A549 (cell line): ENCODE measurements around the gene SYCP1. TPM values are rescaled to one million over a fixed set of nuclear protein-coding genes. Genes with fewer than 3 reads are reported as not detected.
A peak's percentile ranks its signal among the peaks of the same experiment; 100 is the strongest.
"Not testable (repeated sequence)": the region's sequence is repeated elsewhere in the genome, so short reads cannot be mapped to it uniquely, and the experiment has no call there.

Experiments used
- ATAC-seq, 2 experiments: fragments of 200-7000 bp in 1 of 2; fragments of >200 bp in 1 of 2; cut with Nextera tagmentation in 1 of 2; cut with Tn5 transposase in 1 of 2; 3 replicates each; pipeline versions ENCODE4 v1.8.0 to v1.9.1; 2018 to 2020; ENCODE audit warnings: mild to moderate bottlenecking in 1 of 2, moderate library complexity in 1 of 2
- CTCF ChIA-PET: fragments of 300-600 bp; sonication (Branson Sonifier 250); formaldehyde crosslinking; extraction: SDS; loops from one replicate; lab custom pipeline; 2021; ENCODE audit warnings: antibody characterized with exemption, inconsistent platforms; lab: Yijun Ruan, JAX
- POLR2A ChIA-PET: fragments of 350-600 bp; formaldehyde crosslinking; extraction: SDS; loops from one replicate; lab custom pipeline; 2021; ENCODE audit warnings: antibody characterized with exemption, inconsistent platforms; lab: Yijun Ruan, JAX
- DNase-seq, 2 experiments: peaks; one replicate each; pipeline versions ENCODE4 v3.0.0 to v3.0.0-alpha.2; 2011 to 2016; ENCODE audit warnings: low read depth in 1 of 2, low spot score in 1 of 2
- FAIRE-seq: peaks from 2 replicates; lab custom pipeline; 2011; peaks lifted over from hg19 to GRCh38; lab: Jason Lieb, UNC
- H3K27ac ChIP-seq, 2 experiments: fragments of >200 bp; sonication (Bioruptor Twin); formaldehyde crosslinking; 3 replicates each; pipeline ENCODE4 v1.5.1; 2016 to 2017
- H3K4me1 ChIP-seq: fragments of >200 bp; sonication (Bioruptor Twin); formaldehyde crosslinking; 3 replicates; pipeline ENCODE4 v1.6.1; 2016
- H3K4me2 ChIP-seq: fragments of >200 bp; sonication (Bioruptor Twin); formaldehyde crosslinking; 3 replicates; pipeline ENCODE4 v1.6.1; 2016
- H3K4me3 ChIP-seq: fragments of >200 bp; sonication (Bioruptor Twin); formaldehyde crosslinking; 3 replicates; pipeline ENCODE4 v1.5.1; 2016
- H3K9me3 ChIP-seq: fragments of >200 bp; sonication (Bioruptor Twin); formaldehyde crosslinking; 3 replicates; pipeline ENCODE4 v1.6.1; 2016
- CBX8 ChIP-seq: fragments of 200-600 bp; sonication (generic); IDR thresholded peaks from 2 replicates; pipeline ENCODE4 v1.6.1; 2016
- CHD4 ChIP-seq: fragments of 200-600 bp; sonication (generic); IDR thresholded peaks from 2 replicates; pipeline ENCODE4 v1.6.1; 2016; ENCODE audit warnings: antibody characterized with exemption, mild to moderate bottlenecking, borderline replicate concordance
- EHMT2 ChIP-seq: fragments of 200-600 bp; sonication (generic); IDR thresholded peaks from 2 replicates; pipeline ENCODE4 v1.6.1; 2016; ENCODE audit warnings: antibody characterized with exemption, low read depth, mild to moderate bottlenecking, moderate library complexity
- HOXB13 ChIP-seq: fragments of 250-450 bp; sonication (Bioruptor Pico); IDR thresholded peaks from 2 replicates; pipeline ENCODE4 v1.5.0; 2020; ENCODE audit warnings: low read depth, mild to moderate bottlenecking, moderate library complexity
- MAFK ChIP-seq: fragments of 450-650 bp; IDR thresholded peaks from 2 replicates; pipeline ENCODE4 v1.6.1; 2014; ENCODE audit not compliant: partially characterized antibody
- MAZ ChIP-seq: fragments of 150-350 bp; IDR thresholded peaks from 2 replicates; pipeline ENCODE4 v1.6.1; 2014; ENCODE audit warnings: antibody characterized with exemption, low read depth, low read length, borderline replicate concordance
- RAD21 ChIP-seq, 2 experiments: fragments of >200 bp in 1 of 2; sonication (Bioruptor Twin) in 1 of 2; formaldehyde crosslinking in 1 of 2; IDR thresholded peaks in 1 of 2; conservative IDR thresholded peaks in 1 of 2; 2 replicates in 1 of 2; 3 replicates in 1 of 2; pipeline ENCODE4 v1.6.1; 2012 to 2018; ENCODE audit warnings: inconsistent platforms in 1 of 2
- RARB ChIP-seq: fragments of 250-450 bp; sonication (Bioruptor Pico); IDR thresholded peaks from 2 replicates; pipeline ENCODE4 v1.8.0; 2021; ENCODE audit warnings: mild to moderate bottlenecking, moderate library complexity
- RNF2 ChIP-seq: fragments of 200-600 bp; sonication (generic); IDR thresholded peaks from 2 replicates; pipeline ENCODE4 v1.6.1; 2016; ENCODE audit warnings: low read depth, mild to moderate bottlenecking, antibody characterized with exemption, moderate library complexity, borderline replicate concordance
- ZC3H11A ChIP-seq: fragments of 450-650 bp; IDR thresholded peaks from 2 replicates; pipeline ENCODE4 v1.6.1; 2014; ENCODE audit warnings: antibody characterized with exemption, mild to moderate bottlenecking
- ZNF302 ChIP-seq: fragments of 250-450 bp; sonication (Bioruptor Pico); IDR thresholded peaks from 2 replicates; pipeline ENCODE4 v1.9.0; 2021; ENCODE audit warnings: inconsistent platforms, mild to moderate bottlenecking, moderate library complexity
- WGBS: methylation state at CpG from one replicate; pipeline ENCODE4 v1.1.6; 2017; ENCODE audit errors: missing lambda C conversion rate; 5-methylcytosine and 5-hydroxymethylcytosine counted together
- polyA plus RNA-seq, 4 experiments: library from polyadenylated mRNA; depleted of rRNA in 3 of 4; stranded (reverse); fragments of >200 nt; fragmentation: RNase III in 1 of 4; extraction: RNeasy Plus Mini Kit Qiagen cat#74134 plus additional on column Dnase treatment in 1 of 4; gene quantifications; 2 replicates in 3 of 4; 3 replicates in 1 of 4; pipeline ENCODE4 v1.2.3, GENCODE V29; 2011 to 2017
- TF ChIP-seq, protein P1 (sequence below): IDR thresholded peaks from 2 replicates; pipeline ENCODE4 v1.6.1; 2012
- TF ChIP-seq, protein P2 (sequence below): fragments of 200-600 bp; sonication (generic); IDR thresholded peaks from 2 replicates; pipeline ENCODE4 v1.6.1; 2016; ENCODE audit warnings: antibody characterized with exemption, mild to moderate bottlenecking, moderate library complexity

The SYCP1 gene
- polyA plus RNA-seq, 2 of the 4 experiments (the other 2 are of a cell fraction): not detected

DNA sequence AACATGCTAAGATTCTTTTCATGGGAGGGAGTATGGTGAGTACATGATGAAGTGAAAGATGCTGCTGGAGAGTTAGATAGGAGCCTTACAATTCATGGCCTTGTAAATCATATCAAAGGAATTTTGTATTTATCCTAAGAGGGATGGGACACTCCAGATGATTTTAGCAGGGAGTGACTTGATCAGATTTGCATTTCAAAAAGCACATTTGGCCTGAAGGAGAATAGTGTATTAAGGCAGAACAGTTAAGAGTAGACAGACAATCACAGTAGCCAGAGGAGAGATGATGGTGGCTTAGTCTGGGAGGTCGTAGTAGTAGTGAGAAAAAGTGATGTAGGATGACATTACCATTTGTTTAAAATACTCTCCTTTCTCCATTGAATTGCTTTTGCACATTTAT, 48.8 kb downstream of the SYCP1 start (continued):
- TF ChIP-seq, protein P1, sequence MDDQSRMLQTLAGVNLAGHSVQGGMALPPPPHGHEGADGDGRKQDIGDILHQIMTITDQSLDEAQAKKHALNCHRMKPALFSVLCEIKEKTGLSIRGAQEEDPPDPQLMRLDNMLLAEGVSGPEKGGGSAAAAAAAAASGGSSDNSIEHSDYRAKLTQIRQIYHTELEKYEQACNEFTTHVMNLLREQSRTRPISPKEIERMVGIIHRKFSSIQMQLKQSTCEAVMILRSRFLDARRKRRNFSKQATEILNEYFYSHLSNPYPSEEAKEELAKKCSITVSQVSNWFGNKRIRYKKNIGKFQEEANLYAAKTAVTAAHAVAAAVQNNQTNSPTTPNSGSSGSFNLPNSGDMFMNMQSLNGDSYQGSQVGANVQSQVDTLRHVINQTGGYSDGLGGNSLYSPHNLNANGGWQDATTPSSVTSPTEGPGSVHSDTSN: no peak
- TF ChIP-seq, protein P2, sequence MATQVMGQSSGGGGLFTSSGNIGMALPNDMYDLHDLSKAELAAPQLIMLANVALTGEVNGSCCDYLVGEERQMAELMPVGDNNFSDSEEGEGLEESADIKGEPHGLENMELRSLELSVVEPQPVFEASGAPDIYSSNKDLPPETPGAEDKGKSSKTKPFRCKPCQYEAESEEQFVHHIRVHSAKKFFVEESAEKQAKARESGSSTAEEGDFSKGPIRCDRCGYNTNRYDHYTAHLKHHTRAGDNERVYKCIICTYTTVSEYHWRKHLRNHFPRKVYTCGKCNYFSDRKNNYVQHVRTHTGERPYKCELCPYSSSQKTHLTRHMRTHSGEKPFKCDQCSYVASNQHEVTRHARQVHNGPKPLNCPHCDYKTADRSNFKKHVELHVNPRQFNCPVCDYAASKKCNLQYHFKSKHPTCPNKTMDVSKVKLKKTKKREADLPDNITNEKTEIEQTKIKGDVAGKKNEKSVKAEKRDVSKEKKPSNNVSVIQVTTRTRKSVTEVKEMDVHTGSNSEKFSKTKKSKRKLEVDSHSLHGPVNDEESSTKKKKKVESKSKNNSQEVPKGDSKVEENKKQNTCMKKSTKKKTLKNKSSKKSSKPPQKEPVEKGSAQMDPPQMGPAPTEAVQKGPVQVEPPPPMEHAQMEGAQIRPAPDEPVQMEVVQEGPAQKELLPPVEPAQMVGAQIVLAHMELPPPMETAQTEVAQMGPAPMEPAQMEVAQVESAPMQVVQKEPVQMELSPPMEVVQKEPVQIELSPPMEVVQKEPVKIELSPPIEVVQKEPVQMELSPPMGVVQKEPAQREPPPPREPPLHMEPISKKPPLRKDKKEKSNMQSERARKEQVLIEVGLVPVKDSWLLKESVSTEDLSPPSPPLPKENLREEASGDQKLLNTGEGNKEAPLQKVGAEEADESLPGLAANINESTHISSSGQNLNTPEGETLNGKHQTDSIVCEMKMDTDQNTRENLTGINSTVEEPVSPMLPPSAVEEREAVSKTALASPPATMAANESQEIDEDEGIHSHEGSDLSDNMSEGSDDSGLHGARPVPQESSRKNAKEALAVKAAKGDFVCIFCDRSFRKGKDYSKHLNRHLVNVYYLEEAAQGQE: no peak
- no peak for TF ChIP-seq EHMT2

DNA sequence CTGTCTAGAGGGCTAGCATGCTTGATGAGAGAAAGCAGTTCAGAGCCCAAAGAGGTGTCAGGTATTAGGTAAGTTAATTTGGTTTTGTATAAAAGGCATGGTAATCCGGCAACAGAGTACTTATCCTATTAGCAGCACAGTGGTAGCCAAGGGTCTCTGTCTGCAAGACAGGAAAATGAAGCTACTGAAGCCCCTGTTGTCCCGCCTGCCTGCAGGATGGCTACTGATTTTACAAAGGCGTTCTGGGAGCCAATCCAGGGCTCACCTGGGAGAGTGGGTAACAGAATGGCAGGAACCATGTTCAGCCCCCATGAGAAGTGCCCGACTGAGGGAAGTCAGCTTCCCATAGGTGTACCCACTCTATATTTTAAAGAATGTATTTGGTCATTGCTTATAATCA, 61.1 kb downstream of the SYCP1 start:
- ATAC-seq, H3K4me2 ChIP-seq, H3K27ac ChIP-seq, H3K4me1 ChIP-seq, DNase-seq, H3K4me3 ChIP-seq, H3K9me3 ChIP-seq, CTCF ChIA-PET, POLR2A ChIA-PET, FAIRE-seq: not testable (repeated sequence)
- 10% methylated on average over 4 of the region's 4 CpGs for WGBS

DNA sequence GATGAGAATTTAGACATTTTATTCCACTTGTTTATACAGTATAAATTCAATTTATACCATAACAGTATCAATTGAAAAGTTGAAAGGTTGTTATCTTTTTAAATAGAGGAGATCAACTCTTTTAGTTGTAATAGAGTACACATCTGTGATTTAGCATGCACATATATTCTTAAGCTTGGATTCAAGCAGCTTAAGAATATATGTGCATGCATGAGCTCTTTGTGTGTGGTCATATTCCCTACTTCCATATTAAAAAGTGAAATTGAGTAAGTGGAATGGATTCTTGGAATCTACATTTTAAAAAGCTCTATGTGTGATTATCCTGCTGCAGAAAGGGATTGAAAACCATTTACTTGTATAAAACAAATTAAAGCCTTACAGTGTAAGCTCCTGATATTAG, 71.9 kb downstream of the SYCP1 start:
- ATAC-seq (no peak), DNase-seq (no peak), FAIRE-seq (no peak)
- H3K9me3 ChIP-seq: no peaks in the 10 kb centered on the region
- H3K4me3 ChIP-seq: no peak overlapping the region
- H3K27ac ChIP-seq: no peak overlapping the region
- no peaks in the 10 kb centered on the region for H3K4me1 ChIP-seq
- ChIA-PET POLR2A (no interaction called here), CTCF (no interaction called here)
- H3K4me2 ChIP-seq: no peak overlapping the region
- no peak for TF ChIP-seq RNF2

DNA sequence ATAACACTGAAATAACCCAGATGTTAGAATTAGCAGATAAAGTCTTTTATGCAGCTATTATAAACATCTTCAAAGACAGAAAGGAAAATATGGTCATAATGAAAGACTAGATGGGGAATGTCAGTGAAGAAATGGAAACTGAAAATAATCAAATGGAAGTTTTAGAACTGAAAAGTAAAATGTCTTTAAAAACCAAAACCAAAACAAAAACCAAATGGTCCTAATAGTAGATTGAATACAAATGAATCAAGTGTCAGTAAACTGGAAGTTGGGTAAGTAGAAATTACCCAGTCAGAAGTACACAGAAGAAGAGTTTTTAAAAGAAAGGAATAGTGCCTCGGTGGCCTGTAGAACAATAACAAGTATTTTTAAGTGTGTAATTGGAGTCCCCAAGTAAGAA, 72.7 kb downstream of the SYCP1 start:
- POLR2A ChIA-PET: no interaction called here
- H3K4me1 ChIP-seq: no peaks in the 10 kb centered on the region
- DNase-seq: no peak

DNA sequence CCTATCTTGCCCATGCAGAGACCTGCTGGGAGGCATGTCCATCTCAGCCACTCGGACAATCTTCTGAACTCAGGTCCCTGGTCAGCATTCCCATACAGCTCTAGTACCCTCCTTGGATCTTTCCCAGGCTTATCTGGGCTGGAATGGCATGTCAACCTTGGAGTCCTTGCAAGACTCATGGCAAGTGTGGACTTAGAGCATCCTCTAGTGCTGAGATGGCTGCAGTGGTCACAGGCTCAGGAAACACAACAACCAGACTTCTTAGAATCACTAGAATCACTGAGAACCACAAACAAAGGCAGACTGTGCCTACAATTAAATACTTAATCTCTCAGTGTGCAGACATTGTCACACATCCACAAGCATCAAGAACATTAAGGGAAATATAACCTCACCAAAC, 101.9 kb downstream of the SYCP1 start:
- Histone ChIP-seq H3K4me1 (no peaks in the 10 kb centered on the region), H3K9me3 (no peaks in the 10 kb centered on the region), H3K27ac (no peak overlapping the region), H3K4me3 (no peak overlapping the region), H3K4me2 (no peak overlapping the region)
- TF ChIP-seq CBX8 (no peak), RAD21 (conservative IDR thresholded peaks at IDR 0.05 in 1 of 2, IDR thresholded peaks at IDR 0.05 in 1 of 2) (peak in 1 of 2 experiments; percentile 39; a peak in 2 of 5 replicates)
- ATAC-seq: no peak
- ChIA-PET POLR2A (no interaction called here), CTCF (interaction anchor here (0.6 kb wide), 1 partner anchor 1900 kb away, joined by 3 read pairs; no protein-coding TSS in a partner anchor)
- no peak for FAIRE-seq
- WGBS: 0% methylated on average over 1 of the region's 1 CpG
- peak in 1 of 2 experiments; percentile 16 for DNase-seq

More for the DNA sequence above, 72.7 kb downstream of the SYCP1 start:
- no peak for TF ChIP-seq CHD4
- no peak for TF ChIP-seq CBX8
- TF ChIP-seq HOXB13 (CRISPR knock-in tag): no peak
- no peak for TF ChIP-seq ZNF302 (CRISPR knock-in tag)
- TF ChIP-seq MAFK: no peak
- no peak for TF ChIP-seq RARB (CRISPR knock-in tag)
- TF ChIP-seq RAD21 (conservative IDR thresholded peaks at IDR 0.05 in 1 of 2, IDR thresholded peaks at IDR 0.05 in 1 of 2): no peak
- TF ChIP-seq EHMT2: no peak
- TF ChIP-seq MAZ: no peak
- TF ChIP-seq ZC3H11A: no peak
- TF ChIP-seq, protein P1: no peak
- TF ChIP-seq, all 56 proteins: peak for 0
- H3K9me3 ChIP-seq: no peaks in the 10 kb centered on the region
- H3K27ac ChIP-seq: no peak overlapping the region
- 9% methylated on average over 1 of the region's 1 CpG for WGBS
- CTCF ChIA-PET: no interaction called here
- no peak overlapping the region for H3K4me2 ChIP-seq
- H3K4me3 ChIP-seq: no peak overlapping the region
- ATAC-seq (no peak), FAIRE-seq (no peak)
